ENCODE measurements around the gene SOAT1. TPM values are rescaled to one million over a fixed set of nuclear protein-coding genes. Genes with fewer than 3 reads are reported as not detected.

Gene SOAT1
- total and polyA plus RNA-seq, 2 of the 8 experiments (the other 6 are each of a cell fraction or from before 2014, with no cell fraction given) = 2.7 to 4.7 TPM

GRCh38 chr1:179297105-179297378, 3.4 kb downstream of the SOAT1 start (continued):
- TF ChIP-seq USF2 (IDR thresholded peaks at IDR 0.05; ENCODE audit: low read length) (no peak), ATF2 (IDR thresholded peaks at IDR 0.05; ENCODE audit: low read length) (no peak), EZH2 (IDR thresholded peaks at IDR 0.05; ENCODE audit: low read depth, low read length, severe bottlenecking) (no peak), CHD7 (IDR thresholded peaks at IDR 0.05; ENCODE audit: insufficient replicate concordance, low read length) (no peak), CTBP2 (IDR thresholded peaks at IDR 0.05; ENCODE audit: borderline replicate concordance, insufficient read depth, insufficient read length, low read length) (no peak)
